GM12801 (cell line): ENCODE results near the gene UBR3.

ENCODE experiments used
- TF ChIP-seq, protein P1 (sequence below): IDR thresholded peaks from one replicate; pipeline ENCODE4 v1.5.1; 2011; ENCODE audit warnings: control low read depth; ENCODE audit not compliant: insufficient read length; ENCODE audit errors: extremely low read depth

UBR3 gene

DNA sequence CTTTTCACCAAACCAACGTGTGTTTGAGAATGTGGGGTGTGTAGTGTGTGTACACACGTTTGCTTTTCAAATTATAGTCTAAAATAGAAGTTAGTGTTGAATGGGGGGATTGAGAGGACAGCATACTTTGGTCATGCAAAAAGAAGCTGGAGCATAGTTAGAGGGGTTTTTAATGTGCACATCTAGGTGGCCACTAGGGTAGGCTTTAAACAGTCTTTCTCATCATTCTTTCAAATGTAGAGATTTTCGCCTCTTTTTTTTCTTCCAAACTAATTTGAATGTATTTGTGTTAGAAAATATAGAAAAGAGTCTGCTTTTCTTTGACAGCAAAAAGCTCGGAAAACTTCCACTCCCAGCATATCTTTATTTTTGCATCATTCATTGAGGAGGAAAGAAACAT is 185.5 kb downstream of the UBR3 start:
- TF ChIP-seq, protein P1, sequence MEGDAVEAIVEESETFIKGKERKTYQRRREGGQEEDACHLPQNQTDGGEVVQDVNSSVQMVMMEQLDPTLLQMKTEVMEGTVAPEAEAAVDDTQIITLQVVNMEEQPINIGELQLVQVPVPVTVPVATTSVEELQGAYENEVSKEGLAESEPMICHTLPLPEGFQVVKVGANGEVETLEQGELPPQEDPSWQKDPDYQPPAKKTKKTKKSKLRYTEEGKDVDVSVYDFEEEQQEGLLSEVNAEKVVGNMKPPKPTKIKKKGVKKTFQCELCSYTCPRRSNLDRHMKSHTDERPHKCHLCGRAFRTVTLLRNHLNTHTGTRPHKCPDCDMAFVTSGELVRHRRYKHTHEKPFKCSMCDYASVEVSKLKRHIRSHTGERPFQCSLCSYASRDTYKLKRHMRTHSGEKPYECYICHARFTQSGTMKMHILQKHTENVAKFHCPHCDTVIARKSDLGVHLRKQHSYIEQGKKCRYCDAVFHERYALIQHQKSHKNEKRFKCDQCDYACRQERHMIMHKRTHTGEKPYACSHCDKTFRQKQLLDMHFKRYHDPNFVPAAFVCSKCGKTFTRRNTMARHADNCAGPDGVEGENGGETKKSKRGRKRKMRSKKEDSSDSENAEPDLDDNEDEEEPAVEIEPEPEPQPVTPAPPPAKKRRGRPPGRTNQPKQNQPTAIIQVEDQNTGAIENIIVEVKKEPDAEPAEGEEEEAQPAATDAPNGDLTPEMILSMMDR = no peak

DNA sequence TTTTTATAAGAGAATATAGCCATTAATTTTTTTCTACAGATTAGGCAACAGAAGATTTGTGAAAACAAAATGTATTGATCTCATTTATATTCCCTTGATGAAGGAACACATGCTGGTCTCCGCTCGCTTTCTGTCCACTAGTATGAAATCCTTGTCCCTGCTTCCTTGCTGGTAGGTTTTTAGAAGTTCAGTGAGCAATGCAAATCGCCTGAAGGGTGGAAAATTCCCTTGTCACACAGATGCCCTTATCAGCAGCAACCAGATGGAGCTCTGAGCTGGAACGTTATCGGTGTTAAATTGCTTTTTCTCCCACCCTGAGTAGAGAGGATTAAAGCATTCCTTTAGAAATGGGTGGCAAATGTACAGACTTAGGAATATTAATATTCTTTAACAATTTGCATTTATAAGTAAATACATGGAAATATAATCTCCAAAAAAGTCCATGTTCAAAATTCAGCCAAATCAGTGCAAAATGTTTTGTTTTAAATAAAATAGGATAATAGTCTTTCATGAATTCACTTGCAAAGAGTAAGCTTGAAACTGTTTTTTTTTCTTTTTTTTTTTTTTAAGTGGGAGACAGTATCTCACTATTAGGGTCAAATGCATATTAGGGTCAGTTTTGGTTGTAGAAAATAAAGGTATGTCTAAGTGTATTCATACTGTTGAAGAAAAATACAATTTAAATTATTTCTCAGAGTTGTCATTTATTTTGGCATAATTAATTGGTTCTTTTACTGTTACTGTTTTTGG is 186.7 kb downstream of the UBR3 start:
- TF ChIP-seq, protein P1 = no peak

DNA sequence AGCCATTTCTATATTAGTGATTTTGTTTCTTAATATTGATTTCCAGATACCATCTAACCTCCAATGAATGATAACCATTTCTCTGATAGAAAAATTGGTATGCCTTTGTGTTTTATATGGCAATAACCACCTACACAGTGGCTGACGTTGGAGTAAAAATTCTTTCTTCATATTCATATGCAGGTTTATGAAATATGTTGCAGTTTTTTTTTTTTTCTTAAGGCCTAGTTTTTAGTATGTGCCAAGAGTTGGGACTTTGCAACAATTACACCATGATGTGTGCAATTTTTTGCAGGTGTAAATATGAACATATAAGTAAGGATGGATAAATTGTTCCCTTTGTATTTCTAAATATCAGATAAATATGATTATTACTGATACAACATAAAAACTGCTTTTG is 187.5 kb downstream of the UBR3 start:
- TF ChIP-seq, protein P1 = no peak

DNA sequence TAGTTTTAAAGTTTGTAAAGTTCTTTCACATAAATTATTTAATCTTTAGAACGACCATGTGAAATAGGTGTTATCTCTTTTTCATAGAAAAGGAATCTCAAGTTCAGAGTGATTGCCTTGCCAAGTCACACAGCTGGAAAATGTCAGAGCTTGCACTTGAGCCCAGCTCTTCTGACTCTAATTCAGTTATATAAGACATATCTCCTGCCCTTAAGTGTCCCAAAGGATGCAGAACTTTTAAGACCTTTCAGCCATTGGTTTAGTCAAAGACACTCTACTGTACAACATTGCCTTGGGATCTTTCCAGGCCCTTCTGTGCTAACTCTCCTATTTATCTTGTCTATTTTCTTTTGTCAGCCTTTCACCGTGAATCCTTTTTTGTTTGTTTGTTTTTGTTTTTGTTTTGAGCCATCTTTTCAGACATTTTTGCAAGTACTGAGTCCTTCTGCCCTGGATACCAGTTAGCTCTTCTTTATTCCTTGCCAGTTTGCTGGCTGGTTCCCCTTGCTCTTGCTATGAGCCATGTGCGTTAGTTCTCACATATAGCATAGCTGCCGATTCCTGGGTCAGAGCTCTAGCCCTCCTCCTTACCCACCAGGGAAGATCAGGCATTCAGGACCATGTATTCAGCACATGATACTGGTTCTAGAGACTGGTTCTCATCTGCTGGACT is 190.7 kb downstream of the UBR3 start:
- TF ChIP-seq, protein P1 = no peak

DNA sequence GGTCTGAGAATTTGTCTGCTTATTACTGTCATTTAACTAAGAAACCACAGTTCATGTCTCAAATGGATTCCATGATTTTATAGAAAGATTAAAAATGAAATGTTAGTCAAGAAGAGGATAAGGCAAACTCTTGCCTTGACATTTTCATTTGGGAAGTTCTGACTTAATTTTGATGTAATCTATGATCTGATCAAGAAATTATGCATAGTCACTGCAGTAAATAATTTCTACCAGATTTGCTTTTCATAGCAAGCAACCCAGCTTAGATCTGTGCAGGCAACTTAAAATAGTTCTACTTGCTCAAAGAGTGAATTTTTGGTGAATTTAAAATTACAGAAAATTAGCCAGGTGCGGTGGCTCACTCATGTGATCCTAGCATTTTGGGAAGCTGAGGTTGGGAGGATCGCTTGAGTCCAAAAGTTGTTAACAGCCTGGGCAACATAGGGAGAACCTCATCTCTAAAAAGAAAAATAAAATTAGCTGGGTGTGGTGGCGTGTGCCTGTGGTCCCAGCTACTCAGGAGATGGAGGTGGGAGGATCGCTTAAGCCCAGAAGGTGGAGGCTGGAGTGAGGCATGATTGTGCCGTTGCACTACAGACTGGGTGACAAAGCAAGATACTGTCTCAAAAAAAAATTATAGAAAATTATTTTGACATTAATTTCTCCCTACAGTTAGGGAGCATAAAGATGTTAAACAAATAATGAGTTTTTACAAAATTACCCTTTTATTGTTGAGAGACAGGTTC is 192.0 kb downstream of the UBR3 start:
- TF ChIP-seq, protein P1 = no peak

DNA sequence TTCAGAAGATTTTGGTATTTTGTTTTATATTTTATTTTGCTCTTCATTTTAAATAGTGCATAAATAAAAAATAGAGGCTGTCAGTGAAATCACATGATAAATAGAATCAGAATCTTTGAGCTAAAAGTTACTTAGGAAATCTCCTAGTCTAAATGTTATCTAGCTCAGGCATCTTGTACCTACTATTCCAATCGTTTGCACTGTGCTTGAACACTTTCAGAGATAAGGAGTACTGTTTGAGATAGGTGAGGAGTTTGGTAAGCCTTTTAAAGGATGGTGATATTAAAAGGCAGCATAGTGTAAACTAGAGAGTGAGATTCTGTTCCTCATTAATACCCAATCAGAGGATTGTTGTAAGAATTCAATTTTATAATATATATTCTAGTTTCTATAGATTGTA is 193.5 kb downstream of the UBR3 start:
- TF ChIP-seq, protein P1 = no peak

DNA sequence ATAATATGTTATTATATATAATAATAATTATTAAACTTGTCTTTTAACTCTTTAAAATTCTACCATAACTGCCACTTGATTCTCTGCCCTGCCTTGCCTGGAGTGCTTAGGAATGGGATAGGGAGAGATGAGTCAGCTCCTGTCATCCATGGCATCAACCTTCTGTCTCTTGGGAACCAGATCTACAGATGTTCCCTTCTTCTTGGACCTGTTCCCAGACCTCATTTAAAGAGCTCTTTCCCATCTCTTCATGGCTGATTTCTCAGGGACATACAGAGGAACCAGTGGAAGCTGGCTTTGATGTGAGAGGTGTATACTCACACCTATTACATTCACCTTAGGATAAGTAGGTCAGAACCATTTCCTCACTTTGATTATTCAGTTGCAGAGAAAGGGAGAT is 195.4 kb downstream of the UBR3 start:
- TF ChIP-seq, protein P1 = no peak
